ENCODE data around the gene SYT5. TPM values are rescaled to one million over a fixed set of nuclear protein-coding genes. Genes with fewer than 3 reads are reported as not detected.
A peak's percentile ranks its signal among the peaks of the same experiment; 100 is the strongest.

The SYT5 gene
- total and polyA plus RNA-seq, 2 of the 8 experiments (the other 6 are each of a cell fraction or from before 2014, with no cell fraction given), result 0.35 to 0.67 TPM

GRCh38 chr19:55173714-55174409 is 6.2 kb downstream of the SYT5 start:
- H2AFZ ChIP-seq (ENCODE audit: low read length), result peak overlapping the region; percentile 5; the same call in 1 of the 2 replicates
- CTCF ChIA-PET (ENCODE audit: partially characterized antibody), result interaction anchor here (0.6 to 3.2 kb wide), 12 partner anchors 8 to 992 kb away, joined by 3 to 28 read pairs (median 4); partner anchors contain the start of genes DNAAF3 and TNNI3
- H4K8ac ChIP-seq (ENCODE audit: extremely low read depth, insufficient read depth, low read length), result no peak overlapping the region
- TF ChIP-seq POU5F1 (IDR thresholded peaks at IDR 0.05; ENCODE audit: low read depth, low read length), result no peak
- TF ChIP-seq ASH2L (IDR thresholded peaks at IDR 0.05; ENCODE audit: low read length), result no peak
- no peak for TF ChIP-seq USF2 (IDR thresholded peaks at IDR 0.05; ENCODE audit: low read length)
- TF ChIP-seq PHF8 (conservative IDR thresholded peaks at IDR 0.05; ENCODE audit: low read depth, low read length), result no peak
- no peak for TF ChIP-seq FOSL1 (IDR thresholded peaks at IDR 0.05; ENCODE audit: insufficient read depth, low read depth, low read length)
- no peak for TF ChIP-seq TCF12 (IDR thresholded peaks at IDR 0.05; ENCODE audit: low read depth, low read length)
- no peak for TF ChIP-seq SAP30 (IDR thresholded peaks at IDR 0.05; ENCODE audit: insufficient read depth, insufficient replicate concordance, low read length)
- no peak for TF ChIP-seq SIRT6 (IDR thresholded peaks at IDR 0.05; ENCODE audit: low read length)
- TF ChIP-seq SP4 (IDR thresholded peaks at IDR 0.05; ENCODE audit: low read length), result peak; percentile 56; the same call in 1 of the 2 replicates
- peak; percentile 50 for TF ChIP-seq KDM4A (IDR thresholded peaks at IDR 0.05; ENCODE audit: low read depth, low read length, severe bottlenecking)
- TF ChIP-seq BCL11A (IDR thresholded peaks at IDR 0.05; ENCODE audit: low read depth in 2 of 2, low read length in 2 of 2), result no peak

More at GRCh38 chr19:55173714-55174409, 6.2 kb downstream of the SYT5 start:
- peak in 1 of 2 experiments; percentile 99 for DNase-seq (ENCODE audit: low read depth in 1 of 2, low spot score in 2 of 2)
- H3K23me2 ChIP-seq (ENCODE audit: low read depth, low read length), result peaks cover 13% of the 10 kb centered on the region; the same call in 1 of the 2 replicates
- H3K4ac ChIP-seq (replicated peaks; ENCODE audit: insufficient read length, low read depth, low read length), result no peak overlapping the region
- peak overlapping the region; percentile 7 for H3K56ac ChIP-seq (replicated peaks; ENCODE audit: insufficient read length, low read depth, low read length)
- no peak overlapping the region for H3K27ac ChIP-seq (ENCODE audit: low read depth, low read length)
- peak overlapping the region; percentile 72; the same call in 1 of the 2 replicates for H2BK15ac ChIP-seq (ENCODE audit: low read length)
- H2BK120ac ChIP-seq (replicated peaks; ENCODE audit: low read depth, low read length), result no peak overlapping the region
- no peaks in the 10 kb centered on the region for H3K9me3 ChIP-seq (ENCODE audit: insufficient read depth in 2 of 2, low read depth in 1 of 2, low read length in 1 of 2)
- peak overlapping the region; percentile 28 for H4K5ac ChIP-seq (ENCODE audit: insufficient read length, low read depth, low read length)
- H3K14ac ChIP-seq (ENCODE audit: insufficient read length), result no peak overlapping the region
- H2BK20ac ChIP-seq (ENCODE audit: low read length), result no peak overlapping the region
- H2BK12ac ChIP-seq (ENCODE audit: low read depth, low read length), result peak overlapping the region; percentile 60; the same call in 1 of the 2 replicates
- H3K9ac ChIP-seq (replicated peaks in 1 of 4; ENCODE audit: extremely low read depth in 1 of 4, low read depth in 3 of 4, low read length in 3 of 4), result no peak overlapping the region; a peak in 1 of 7 replicates
- H3K23ac ChIP-seq (ENCODE audit: insufficient read length), result no peak overlapping the region
- peak overlapping the region; percentile 48; the same call in 1 of the 2 replicates for H3K18ac ChIP-seq (ENCODE audit: extremely low read depth, low read length)
- peaks cover 2 to 51% (median 28%) of the 10 kb centered on the region in 4 experiments; a peak in 6 of 7 replicates for H3K27me3 ChIP-seq (replicated peaks in 1 of 4; ENCODE audit: control insufficient read depth in 3 of 4, extremely low read depth in 1 of 4, insufficient read depth in 3 of 4, low read length in 3 of 4)
- 3% methylated on average over 14 of the region's 37 CpGs; no CpG with 5 or more reads in 1 of the 2 experiments for whole genome bisulfite sequencing, 2 experiments (ENCODE audit: extremely low coverage in 1 of 2, insufficient coverage in 1 of 2, insufficient read length in 1 of 2, insufficient replicate concordance in 2 of 2, low coverage in 1 of 2, low lambda C conversion rate in 2 of 2, missing lambda C conversion rate in 1 of 2)
- H3K79me2 ChIP-seq (ENCODE audit: control insufficient read depth in 1 of 2, insufficient read depth in 2 of 2, low read length in 2 of 2), result no peaks in the 10 kb centered on the region
- peaks cover 5 to 21% (median 14%) of the 10 kb centered on the region in 4 experiments for H3K4me1 ChIP-seq (replicated peaks in 1 of 4; ENCODE audit: control insufficient read depth in 3 of 4, insufficient read depth in 4 of 4, low read length in 3 of 4)
- peak overlapping the region; percentile 60 to 77 (median 73) for H3K4me3 ChIP-seq (ENCODE audit: extremely low read depth in 1 of 4, insufficient read depth in 2 of 4, low read depth in 3 of 4, low read length in 4 of 4)
- POLR2A ChIA-PET (ENCODE audit: partially characterized antibody), result interaction anchor here (1.0 to 2.3 kb wide), 9 partner anchors 9 to 425 kb away, joined by 3 to 14 read pairs (median 4); partner anchors contain the start of genes FIZ1 and UBE2S
- H3K36me3 ChIP-seq (ENCODE audit: control insufficient read depth in 2 of 4, insufficient read depth in 4 of 4, low read length in 3 of 4), result no peaks in the 10 kb centered on the region
- H4K91ac ChIP-seq (replicated peaks; ENCODE audit: insufficient read length, low read length), result no peak overlapping the region
- H3K79me1 ChIP-seq (ENCODE audit: low read depth, low read length), result no peaks in the 10 kb centered on the region
- no peak overlapping the region for H2AK5ac ChIP-seq (ENCODE audit: low read depth, low read length)
- H2BK5ac ChIP-seq (ENCODE audit: low read depth, low read length), result no peak overlapping the region
- no peaks in the 10 kb centered on the region for H4K20me1 ChIP-seq (replicated peaks in 1 of 2; ENCODE audit: control insufficient read depth in 1 of 2, insufficient read depth in 2 of 2, low read length in 2 of 2)
- no peak for FAIRE-seq
- peak overlapping the region; percentile 87 to 97 for H3K4me2 ChIP-seq (ENCODE audit: insufficient read depth in 1 of 2, low read depth in 2 of 2, low read length in 2 of 2)

Measured in H1 (cell line).